ENCODE measurements around the gene RBMS1. TPM values are rescaled to one million over a fixed set of nuclear protein-coding genes. Genes with fewer than 3 reads are reported as not detected.
A peak's percentile ranks its signal among the peaks of the same experiment; 100 is the strongest.

The RBMS1 gene
- total and polyA plus RNA-seq, 7 donors = 4.4 to 91.8 (median 69.2) TPM

DNA sequence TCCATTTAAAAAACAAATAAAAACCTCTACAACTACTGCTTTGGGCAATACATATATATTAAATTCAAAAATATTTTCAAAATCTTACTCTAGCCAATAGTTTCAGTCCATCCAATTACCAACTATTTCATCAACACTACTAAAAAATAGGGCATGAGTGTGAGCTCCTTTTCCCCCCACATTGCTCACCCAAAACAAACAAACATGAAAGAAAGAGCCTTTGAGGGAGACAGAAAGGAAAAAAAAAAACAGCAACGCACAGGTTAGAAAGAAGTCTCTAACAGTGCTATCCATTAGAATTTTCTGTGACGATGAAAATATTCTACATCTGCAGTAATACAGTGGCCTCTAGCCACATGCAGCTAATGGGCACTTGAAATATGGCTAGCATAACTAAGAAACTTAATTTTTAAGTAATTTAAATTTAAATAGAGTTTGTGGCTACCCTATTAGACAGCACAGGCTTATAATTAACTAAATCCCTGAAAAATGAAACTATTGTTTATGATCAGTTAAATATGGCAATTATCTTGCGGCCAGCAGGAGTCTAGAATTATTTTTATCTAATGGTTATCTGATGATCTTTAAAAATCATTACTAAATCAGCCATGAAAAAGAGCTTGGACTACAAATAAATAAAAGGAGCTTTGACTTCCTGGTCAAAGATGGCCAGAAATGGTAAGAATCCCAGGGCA lies 59.2 kb downstream of the RBMS1 start:
- Histone ChIP-seq H3K27me3 (no peaks in the 10 kb centered on the region), H3K36me3 (no peaks in the 10 kb centered on the region), H3K4me1 (peaks cover 0 to 33% (median 5%) of the 10 kb centered on the region in 4 donors), H3K4me3 (no peak overlapping the region), H3K9me3 (peaks cover 0 to 4% (median 0%) of the 10 kb centered on the region in 4 donors), H3K27ac (no peak overlapping the region)
- WGBS, 2 donors = 35 to 77% methylated on average over 3 of the region's 3 CpGs
- intact Hi-C loops (cut with DNase I) = no loop called here
- TF ChIP-seq POLR2A (IDR thresholded peaks at IDR 0.05) (no peak), POLR2AphosphoS5 (IDR thresholded peaks at IDR 0.05) (no peak), EP300 (IDR thresholded peaks at IDR 0.05) (no peak)
- TF ChIP-seq, protein P1, sequence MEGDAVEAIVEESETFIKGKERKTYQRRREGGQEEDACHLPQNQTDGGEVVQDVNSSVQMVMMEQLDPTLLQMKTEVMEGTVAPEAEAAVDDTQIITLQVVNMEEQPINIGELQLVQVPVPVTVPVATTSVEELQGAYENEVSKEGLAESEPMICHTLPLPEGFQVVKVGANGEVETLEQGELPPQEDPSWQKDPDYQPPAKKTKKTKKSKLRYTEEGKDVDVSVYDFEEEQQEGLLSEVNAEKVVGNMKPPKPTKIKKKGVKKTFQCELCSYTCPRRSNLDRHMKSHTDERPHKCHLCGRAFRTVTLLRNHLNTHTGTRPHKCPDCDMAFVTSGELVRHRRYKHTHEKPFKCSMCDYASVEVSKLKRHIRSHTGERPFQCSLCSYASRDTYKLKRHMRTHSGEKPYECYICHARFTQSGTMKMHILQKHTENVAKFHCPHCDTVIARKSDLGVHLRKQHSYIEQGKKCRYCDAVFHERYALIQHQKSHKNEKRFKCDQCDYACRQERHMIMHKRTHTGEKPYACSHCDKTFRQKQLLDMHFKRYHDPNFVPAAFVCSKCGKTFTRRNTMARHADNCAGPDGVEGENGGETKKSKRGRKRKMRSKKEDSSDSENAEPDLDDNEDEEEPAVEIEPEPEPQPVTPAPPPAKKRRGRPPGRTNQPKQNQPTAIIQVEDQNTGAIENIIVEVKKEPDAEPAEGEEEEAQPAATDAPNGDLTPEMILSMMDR (IDR thresholded peaks at IDR 0.05) = no peak
- DNase-seq = no peak

DNA sequence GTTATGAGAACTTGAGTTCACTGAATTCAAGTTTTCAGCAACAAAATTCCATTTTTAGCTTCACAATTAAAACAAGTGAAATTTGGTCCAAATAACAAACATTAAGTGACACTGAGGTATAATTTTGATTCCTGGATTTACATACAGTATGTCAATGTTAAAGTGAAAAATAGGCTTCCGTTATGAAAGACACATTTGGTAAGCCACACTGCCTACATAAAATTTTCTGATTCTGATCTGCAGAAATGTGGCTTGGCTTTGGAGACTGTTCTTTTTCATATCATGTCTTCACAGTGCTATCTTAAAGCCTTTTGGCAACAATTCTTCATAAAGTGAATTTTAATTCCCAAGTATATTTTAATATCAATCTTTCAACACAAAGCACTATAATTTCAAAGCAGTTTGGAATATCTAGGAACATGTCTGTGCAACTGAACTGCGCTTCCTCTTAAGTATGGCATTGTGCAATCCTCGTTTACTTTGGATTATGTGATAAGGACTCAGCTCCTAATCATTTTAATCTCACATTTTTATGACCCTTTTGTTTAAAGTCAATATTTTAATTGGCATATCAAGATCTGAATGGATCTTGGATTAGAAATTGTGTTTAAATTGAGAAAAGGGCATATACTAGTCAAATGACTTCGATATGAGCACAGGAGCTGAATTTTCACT lies 60.0 kb downstream of the RBMS1 start:
- Histone ChIP-seq H3K27me3 (no peaks in the 10 kb centered on the region), H3K4me3 (no peak overlapping the region), H3K27ac (peak overlapping the region in 1 of 4 donors; percentile 2), H3K4me1 (peaks cover 0 to 39% (median 8%) of the 10 kb centered on the region in 4 donors), H3K9me3 (peaks cover 0 to 4% (median 0%) of the 10 kb centered on the region in 4 donors), H3K36me3 (no peaks in the 10 kb centered on the region)
- intact Hi-C loops (cut with DNase I) = no loop called here
- TF ChIP-seq POLR2AphosphoS5 (IDR thresholded peaks at IDR 0.05) (no peak), POLR2A (IDR thresholded peaks at IDR 0.05) (no peak), EP300 (IDR thresholded peaks at IDR 0.05) (no peak)
- TF ChIP-seq, protein P1 (IDR thresholded peaks at IDR 0.05) = no peak
- WGBS, 2 donors = 13 to 55% methylated on average over 4 of the region's 4 CpGs
- no peak for DNase-seq

DNA sequence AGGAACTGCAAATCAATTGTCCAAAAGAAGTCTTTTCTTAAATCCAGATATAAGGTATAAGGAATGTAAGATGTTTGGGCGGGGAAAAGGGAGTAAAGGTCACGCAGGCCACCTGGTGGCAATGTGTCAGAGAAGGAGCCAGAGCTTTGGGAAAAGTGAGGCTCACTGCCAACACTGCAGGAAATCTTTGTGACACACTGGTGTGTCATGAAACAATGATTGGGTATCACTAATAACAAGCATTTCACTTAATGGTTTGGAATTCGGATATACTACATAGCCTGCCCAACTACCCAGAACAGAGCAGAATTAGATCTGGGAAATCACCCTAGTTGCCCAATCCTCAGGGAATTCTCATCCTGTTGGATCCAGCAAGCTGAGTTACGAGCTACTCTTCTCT lies 61.0 kb downstream of the RBMS1 start:
- H3K4me1 ChIP-seq = peaks cover 0 to 45% (median 13%) of the 10 kb centered on the region in 4 donors
- H3K27ac ChIP-seq = no peak overlapping the region
- no peak overlapping the region for H3K4me3 ChIP-seq
- no peaks in the 10 kb centered on the region for H3K36me3 ChIP-seq
- H3K27me3 ChIP-seq = no peaks in the 10 kb centered on the region
- TF ChIP-seq, protein P1 (IDR thresholded peaks at IDR 0.05) = no peak
- WGBS, 2 donors = 20 to 68% methylated on average over 4 of the region's 4 CpGs
- intact Hi-C loops (cut with DNase I) = no loop called here
- DNase-seq = no peak
- peaks cover 0 to 4% (median 0%) of the 10 kb centered on the region in 4 donors for H3K9me3 ChIP-seq

DNA sequence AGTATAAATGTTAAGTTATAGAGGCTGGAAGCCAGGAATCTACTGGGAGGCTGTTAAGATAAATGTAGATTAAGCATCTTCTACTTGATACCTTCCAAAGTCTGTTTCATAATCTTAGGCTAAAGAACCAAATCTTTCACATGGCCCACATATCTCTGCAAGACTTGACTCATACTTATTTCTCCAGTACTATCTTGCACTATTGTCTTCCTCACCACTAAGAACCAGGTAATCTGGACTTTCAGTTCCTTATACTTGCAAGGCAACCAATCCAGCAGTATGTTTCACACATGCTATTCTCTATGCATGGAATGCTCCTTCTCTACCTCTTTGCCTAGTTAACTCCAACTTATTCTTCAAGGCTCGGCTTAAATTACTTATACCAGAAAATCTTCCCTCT lies 62.2 kb downstream of the RBMS1 start:
- 88 to 93% methylated on average over 1 of the region's 1 CpG for WGBS, 2 donors
- Histone ChIP-seq H3K27me3 (no peaks in the 10 kb centered on the region), H3K9me3 (peaks cover 0 to 4% (median 0%) of the 10 kb centered on the region in 4 donors), H3K4me3 (no peak overlapping the region), H3K4me1 (peaks cover 0 to 57% (median 14%) of the 10 kb centered on the region in 4 donors), H3K36me3 (no peaks in the 10 kb centered on the region), H3K27ac (no peak overlapping the region)
- no peak for DNase-seq
- intact Hi-C loops (cut with DNase I) = no loop called here
- TF ChIP-seq POLR2A (IDR thresholded peaks at IDR 0.05) (no peak), POLR2AphosphoS5 (IDR thresholded peaks at IDR 0.05) (no peak), EP300 (IDR thresholded peaks at IDR 0.05) (no peak)
- TF ChIP-seq, protein P1 (IDR thresholded peaks at IDR 0.05) = no peak

All from sigmoid colon (tissue), 7 donors.